WTC11 (cell line): ENCODE data around the gene STK11. TPM values are rescaled to one million over a fixed set of nuclear protein-coding genes. Genes with fewer than 3 reads are reported as not detected.

Experiments used
- ATAC-seq: fragments of 200-7000 bp; cut with Tn5 transposase; 2 replicates; pipeline ENCODE4 v1.10.0; 2021; ENCODE audit warnings: mild to moderate bottlenecking, moderate library complexity
- CTCF ChIA-PET: fragments of 300-600 bp; sonication (Branson Sonifier 250); formaldehyde crosslinking; loops from one replicate; lab custom pipeline; 2021; ENCODE audit warnings: antibody characterized with exemption; lab: Charles Lee
- POLR2A ChIA-PET: fragments of 350-600 bp; sonication (Branson Sonifier 250); formaldehyde crosslinking; loops from one replicate; lab custom pipeline; 2021; ENCODE audit warnings: antibody characterized with exemption; lab: Charles Lee
- DNase-seq: peaks from one replicate; pipeline ENCODE4 v3.0.0; 2021; ENCODE audit warnings: low spot score
- H3K27ac Mint-ChIP-seq: 2 replicates; pipeline ENCODE4 v1.8.0; 2021; ENCODE audit warnings: mixed read lengths
- H3K27me3 Mint-ChIP-seq: 2 replicates; pipeline ENCODE4 v1.8.0; 2021; ENCODE audit warnings: low read depth, mild to moderate bottlenecking, moderate library complexity, mixed read lengths
- H3K36me3 Mint-ChIP-seq: 2 replicates; pipeline ENCODE4 v1.8.0; 2021; ENCODE audit warnings: mixed read lengths
- H3K4me1 Mint-ChIP-seq: 2 replicates; pipeline ENCODE4 v1.8.0; 2022; ENCODE audit warnings: mixed read lengths
- H3K4me3 Mint-ChIP-seq: 2 replicates; pipeline ENCODE4 v1.8.0; 2021; ENCODE audit warnings: mild to moderate bottlenecking, moderate library complexity, mixed read lengths
- H3K9me3 Mint-ChIP-seq: 2 replicates; pipeline ENCODE4 v1.8.0; 2021; ENCODE audit warnings: mixed read lengths
- ARID4B ChIP-seq: sonication (generic); formaldehyde crosslinking; IDR thresholded peaks from 2 replicates; pipeline ENCODE4 v1.8.0; 2023; ENCODE audit warnings: missing genetic modification reagents, mild to moderate bottlenecking, borderline replicate concordance
- ATF3 ChIP-seq: sonication (generic); formaldehyde crosslinking; conservative IDR thresholded peaks from 2 replicates; pipeline ENCODE4 v1.8.1; 2022; ENCODE audit warnings: mild to moderate bottlenecking, missing genetic modification reagents
- CREM ChIP-seq: sonication (generic); formaldehyde crosslinking; IDR thresholded peaks from 2 replicates; pipeline ENCODE4 v1.8.1; 2022; ENCODE audit warnings: mild to moderate bottlenecking, missing genetic modification reagents, moderate library complexity
- E2F4 ChIP-seq: sonication (generic); formaldehyde crosslinking; IDR thresholded peaks from 2 replicates; pipeline ENCODE4 v1.8.1; 2022; ENCODE audit warnings: low read depth, mild to moderate bottlenecking, moderate library complexity, missing genetic modification reagents, borderline replicate concordance
- ETV6 ChIP-seq: sonication (generic); formaldehyde crosslinking; IDR thresholded peaks from 2 replicates; pipeline ENCODE4 v1.8.1; 2022; ENCODE audit warnings: mild to moderate bottlenecking, missing genetic modification reagents
- GABPB1 ChIP-seq: sonication (generic); formaldehyde crosslinking; IDR thresholded peaks from 2 replicates; pipeline ENCODE4 v1.8.1; 2023; ENCODE audit warnings: mild to moderate bottlenecking, missing genetic modification reagents
- HMGA2 ChIP-seq: fragments of 250-450 bp; sonication (Bioruptor Pico); IDR thresholded peaks from 2 replicates; pipeline ENCODE4 v1.4.0; 2021; ENCODE audit warnings: mild to moderate bottlenecking, moderate library complexity
- IRF2 ChIP-seq: sonication (generic); formaldehyde crosslinking; IDR thresholded peaks from 2 replicates; pipeline ENCODE4 v1.8.0; 2022; ENCODE audit warnings: low read depth, missing genetic modification reagents, borderline replicate concordance
- JAZF1 ChIP-seq: fragments of 250-450 bp; sonication (Bioruptor Pico); IDR thresholded peaks from 2 replicates; pipeline ENCODE4 v1.9.0; 2021; ENCODE audit warnings: moderate library complexity, mild to moderate bottlenecking, inconsistent platforms
- JUN ChIP-seq: sonication (generic); formaldehyde crosslinking; IDR thresholded peaks from 2 replicates; pipeline ENCODE4 v1.8.0; 2023; ENCODE audit warnings: mild to moderate bottlenecking, missing genetic modification reagents
- MYBL2 ChIP-seq: sonication (generic); formaldehyde crosslinking; IDR thresholded peaks from 2 replicates; pipeline ENCODE4 v1.8.1; 2023; ENCODE audit warnings: mild to moderate bottlenecking, moderate library complexity, missing genetic modification reagents
- NFATC4 ChIP-seq: fragments of 250-450 bp; sonication (Bioruptor Pico); IDR thresholded peaks from 2 replicates; pipeline ENCODE4 v1.9.0; 2021; ENCODE audit warnings: mild to moderate bottlenecking
- NFE2L1 ChIP-seq: sonication (generic); formaldehyde crosslinking; IDR thresholded peaks from 2 replicates; pipeline ENCODE4 v1.8.1; 2023; ENCODE audit warnings: missing genetic modification reagents
- ZNF138 ChIP-seq: sonication (generic); formaldehyde crosslinking; conservative IDR thresholded peaks from 2 replicates; pipeline ENCODE4 v1.8.1; 2022; ENCODE audit warnings: mild to moderate bottlenecking, moderate library complexity, missing genetic modification reagents
- ZNF423 ChIP-seq: fragments of 250-450 bp; sonication (Bioruptor Pico); IDR thresholded peaks from 2 replicates; pipeline ENCODE4 v2.1.2; 2022; ENCODE audit warnings: mild to moderate bottlenecking, moderate library complexity
- ZNF512 ChIP-seq: sonication (generic); formaldehyde crosslinking; IDR thresholded peaks from 2 replicates; pipeline ENCODE4 v1.8.1; 2022; ENCODE audit warnings: missing genetic modification reagents, borderline replicate concordance
- total RNA-seq: library from RNA; stranded (reverse); gene quantifications from 3 replicates; pipeline ENCODE4 v1.2.3, GENCODE V29; 2021
- TF ChIP-seq, protein P1 (sequence below): sonication (generic); formaldehyde crosslinking; IDR thresholded peaks from 2 replicates; pipeline ENCODE4 v1.8.1; 2022; ENCODE audit warnings: low read depth, missing genetic modification reagents, borderline replicate concordance

The STK11 gene
- total RNA-seq, 1 experiment from 2014 or later, result 112 TPM

GRCh38 chr19:1229056-1229923 is 23.7 kb downstream of the STK11 start:
- ChIA-PET CTCF (interaction anchor here (0.7 to 1.6 kb wide), 5 partner anchors 12 to 37 kb away, joined by 3 to 10 read pairs (median 5); no protein-coding TSS in a partner anchor), POLR2A (no interaction called here)
- no peak for ATAC-seq
- DNase-seq, result no peak
- Mint-ChIP-seq H3K36me3 (no peaks in the 10 kb centered on the region), H3K4me3 (no peak overlapping the region), H3K4me1 (no peaks in the 10 kb centered on the region), H3K27ac (no peak overlapping the region), H3K9me3 (no peaks in the 10 kb centered on the region), H3K27me3 (no peaks in the 10 kb centered on the region)
- TF ChIP-seq JAZF1 (CRISPR knock-in tag) (no peak), E2F4 (CRISPR knock-in tag) (no peak), ZNF138 (no peak)

GRCh38 chr19:1229924-1230782 is 24.6 kb downstream of the STK11 start:
- CTCF ChIA-PET, result interaction anchor here (0.6 to 1.4 kb wide), 6 partner anchors 10 to 186 kb away, joined by 3 to 10 read pairs (median 4); no protein-coding TSS in a partner anchor
- H3K27me3 Mint-ChIP-seq, result no peaks in the 10 kb centered on the region
- no peak overlapping the region for H3K27ac Mint-ChIP-seq
- H3K36me3 Mint-ChIP-seq, result no peaks in the 10 kb centered on the region
- no peaks in the 10 kb centered on the region for H3K9me3 Mint-ChIP-seq
- no peaks in the 10 kb centered on the region for H3K4me1 Mint-ChIP-seq
- no peak for DNase-seq
- POLR2A ChIA-PET, result no interaction called here
- no peak for ATAC-seq
- H3K4me3 Mint-ChIP-seq, result no peak overlapping the region
- TF ChIP-seq GABPB1, result no peak
- TF ChIP-seq JAZF1 (CRISPR knock-in tag), result no peak
- TF ChIP-seq HMGA2, result no peak
- TF ChIP-seq IRF2 (CRISPR knock-in tag), result no peak
- no peak for TF ChIP-seq NFE2L1 (CRISPR knock-in tag)
- TF ChIP-seq JUN (CRISPR knock-in tag), result no peak

DNA sequence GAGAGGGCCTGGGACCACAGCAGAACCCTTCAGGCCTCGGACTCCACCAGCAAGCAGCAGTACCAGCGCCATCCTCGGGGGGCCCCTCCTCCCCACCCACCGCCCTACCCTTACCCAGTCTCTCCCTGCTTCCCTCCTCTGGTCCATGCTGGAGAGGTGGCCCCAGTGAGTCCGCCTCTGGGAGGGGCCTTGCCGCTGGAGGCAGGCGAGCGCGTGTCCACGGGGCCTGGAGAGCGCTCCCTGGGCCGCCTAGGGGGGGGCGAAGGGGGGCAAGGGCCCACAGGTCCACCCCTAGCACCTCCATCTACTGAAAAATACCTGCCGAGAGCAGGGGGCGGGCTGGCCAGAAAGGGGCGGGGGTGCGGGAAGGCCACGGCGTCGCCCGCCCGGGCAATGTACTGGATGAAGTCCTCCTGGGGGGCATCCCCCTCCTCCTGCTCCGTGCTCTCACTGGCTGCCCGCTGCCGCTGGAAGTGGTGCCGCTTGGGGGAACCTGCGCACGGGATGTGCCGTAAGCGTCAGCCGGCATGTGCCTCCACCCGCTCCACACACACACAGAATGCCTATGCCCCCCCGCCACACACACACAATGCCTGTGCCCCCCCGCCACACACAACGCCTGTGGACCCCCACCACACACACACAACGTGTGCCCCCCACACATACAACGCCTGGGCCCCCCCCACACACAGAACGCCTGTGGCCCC is 25.4 kb downstream of the STK11 start:
- Mint-ChIP-seq H3K4me3 (no peak overlapping the region), H3K4me1 (no peaks in the 10 kb centered on the region), H3K36me3 (no peaks in the 10 kb centered on the region), H3K27ac (no peak overlapping the region), H3K27me3 (no peaks in the 10 kb centered on the region), H3K9me3 (no peaks in the 10 kb centered on the region)
- ChIA-PET CTCF (interaction anchor here (0.6 to 1.4 kb wide), 4 partner anchors 10 to 186 kb away, joined by 3 to 10 read pairs (median 4); no protein-coding TSS in a partner anchor), POLR2A (no interaction called here)
- ATAC-seq (peak; percentile 62), DNase-seq (no peak)
- TF ChIP-seq ATF3 (CRISPR knock-in tag) (no peak), MYBL2 (CRISPR knock-in tag) (no peak), NFATC4 (CRISPR knock-in tag) (no peak), ARID4B (CRISPR knock-in tag) (no peak), ZNF512 (CRISPR knock-in tag) (no peak), JUN (CRISPR knock-in tag) (no peak), ETV6 (CRISPR knock-in tag) (no peak), ZNF423 (CRISPR knock-in tag) (no peak), CREM (CRISPR knock-in tag) (no peak)
- TF ChIP-seq, protein P1, sequence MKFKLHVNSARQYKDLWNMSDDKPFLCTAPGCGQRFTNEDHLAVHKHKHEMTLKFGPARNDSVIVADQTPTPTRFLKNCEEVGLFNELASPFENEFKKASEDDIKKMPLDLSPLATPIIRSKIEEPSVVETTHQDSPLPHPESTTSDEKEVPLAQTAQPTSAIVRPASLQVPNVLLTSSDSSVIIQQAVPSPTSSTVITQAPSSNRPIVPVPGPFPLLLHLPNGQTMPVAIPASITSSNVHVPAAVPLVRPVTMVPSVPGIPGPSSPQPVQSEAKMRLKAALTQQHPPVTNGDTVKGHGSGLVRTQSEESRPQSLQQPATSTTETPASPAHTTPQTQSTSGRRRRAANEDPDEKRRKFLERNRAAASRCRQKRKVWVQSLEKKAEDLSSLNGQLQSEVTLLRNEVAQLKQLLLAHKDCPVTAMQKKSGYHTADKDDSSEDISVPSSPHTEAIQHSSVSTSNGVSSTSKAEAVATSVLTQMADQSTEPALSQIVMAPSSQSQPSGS (CRISPR knock-in tag), result no peak
